ENCODE measurements around the gene CFAP299.
A peak's percentile ranks its signal among the peaks of the same experiment; 100 is the strongest.
"Not testable (repeated sequence)": the region's sequence is repeated elsewhere in the genome, so short reads cannot be mapped to it uniquely, and the experiment has no call there.

The CFAP299 gene

DNA sequence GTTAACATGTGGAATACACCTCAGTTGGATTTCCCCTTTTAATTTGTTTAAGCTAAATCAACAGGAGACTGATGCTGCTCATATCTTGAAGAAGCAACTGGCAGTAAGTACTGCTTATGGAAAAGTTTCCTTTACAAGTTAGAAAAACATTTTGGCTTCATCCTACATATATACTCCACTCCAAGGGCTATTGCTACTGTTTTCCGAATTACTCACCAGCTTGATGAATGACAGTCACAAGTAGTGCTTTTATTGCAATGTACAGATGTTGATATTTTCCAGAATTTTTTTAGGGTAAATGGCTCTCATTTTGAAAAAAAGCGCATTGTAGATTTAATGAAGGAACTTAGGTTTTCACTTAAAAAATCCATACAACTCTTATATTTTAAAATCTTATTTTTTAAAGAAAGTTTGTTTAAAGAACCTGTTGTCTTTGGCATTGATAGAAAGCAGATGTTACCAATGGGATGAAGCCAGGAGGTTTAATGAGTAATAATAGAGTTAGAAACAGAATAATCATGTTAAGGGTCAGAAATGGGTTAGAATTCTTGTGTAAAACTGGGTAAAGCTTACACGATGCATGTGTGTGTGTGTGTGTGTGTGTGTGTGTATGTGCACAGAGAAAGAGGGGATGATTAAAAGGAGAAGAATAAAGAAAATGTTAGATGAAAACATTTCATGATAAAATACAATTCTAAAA, 272.9 kb downstream of the CFAP299 start:
- Mint-ChIP-seq H3K4me1 (peaks cover 25% of the 10 kb centered on the region), H3K27ac (no peak overlapping the region), H3K9me3 (peaks cover 4% of the 10 kb centered on the region), H3K4me3 (no peak overlapping the region), H3K27me3 (no peaks in the 10 kb centered on the region), H3K36me3 (no peaks in the 10 kb centered on the region)
- ATAC-seq, result no peak

DNA sequence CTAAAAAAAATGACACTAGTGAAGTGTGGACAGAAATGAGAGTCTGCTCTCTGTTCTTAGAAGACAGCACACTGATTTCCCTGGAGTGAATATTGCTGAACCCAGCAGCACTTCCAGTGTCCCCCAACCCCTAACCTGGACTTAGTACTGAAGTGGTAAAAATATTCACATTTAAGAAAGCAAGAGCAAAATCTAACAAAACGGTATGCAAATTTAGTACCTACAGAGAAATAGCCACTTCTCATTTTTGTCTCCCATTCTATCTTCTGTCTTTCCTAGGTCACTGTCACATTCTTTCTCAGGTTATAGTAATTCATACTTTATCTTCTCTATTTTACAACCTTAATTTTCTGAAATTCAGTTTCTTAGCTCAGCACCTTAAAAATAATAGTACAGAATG, 274.7 kb downstream of the CFAP299 start:
- Mint-ChIP-seq H3K4me1 (peaks cover 25% of the 10 kb centered on the region), H3K36me3 (no peaks in the 10 kb centered on the region)
- no peak for ATAC-seq

DNA sequence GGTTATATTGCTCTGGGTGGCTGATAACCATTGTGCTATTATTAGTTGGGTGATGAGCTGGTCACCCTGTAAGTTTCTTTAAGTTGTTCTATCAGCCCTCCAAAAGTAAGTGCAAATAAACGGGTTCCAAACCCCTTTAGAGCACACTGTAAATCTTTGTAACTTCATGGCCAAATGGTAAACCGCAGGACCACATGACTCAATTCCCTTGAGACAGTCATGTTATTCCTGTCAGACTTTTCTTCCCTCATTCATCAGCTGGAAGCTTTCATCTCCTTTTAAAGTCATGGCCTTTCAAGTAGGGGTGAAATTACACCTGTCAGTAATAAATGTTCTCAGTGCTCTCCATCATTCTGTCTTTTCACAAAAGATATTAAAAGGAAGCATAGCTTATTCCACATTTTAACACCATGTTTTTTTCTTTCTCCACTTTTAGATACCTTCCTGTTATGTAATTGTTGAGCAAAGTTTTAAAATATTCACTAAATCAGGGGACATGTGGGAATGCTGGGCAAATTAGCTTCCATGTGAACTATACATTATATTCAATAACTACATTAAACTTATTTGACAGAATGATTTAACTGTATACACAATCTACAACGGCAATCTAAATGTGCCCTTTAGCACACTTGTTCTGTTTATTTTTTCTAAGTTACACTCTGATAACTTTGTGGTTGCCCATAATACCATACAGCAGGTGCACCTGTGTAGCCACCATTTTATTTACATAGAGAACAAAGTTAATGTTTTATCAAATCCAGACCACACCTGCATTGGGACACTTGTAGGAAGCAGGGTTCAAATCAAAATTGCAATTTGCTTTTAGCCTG, 275.5 kb downstream of the CFAP299 start:
- Mint-ChIP-seq H3K27ac (peak overlapping the region; percentile 70), H3K36me3 (no peaks in the 10 kb centered on the region), H3K27me3 (no peaks in the 10 kb centered on the region), H3K4me1 (peaks cover 25% of the 10 kb centered on the region), H3K9me3 (peaks cover 4% of the 10 kb centered on the region), H3K4me3 (peak overlapping the region; percentile 21)
- peak; percentile 88 for ATAC-seq

More for the DNA sequence above, 274.7 kb downstream of the CFAP299 start:
- Mint-ChIP-seq H3K27me3 (no peaks in the 10 kb centered on the region), H3K27ac (peak overlapping the region; percentile 70), H3K4me3 (no peak overlapping the region), H3K9me3 (peaks cover 4% of the 10 kb centered on the region)

DNA sequence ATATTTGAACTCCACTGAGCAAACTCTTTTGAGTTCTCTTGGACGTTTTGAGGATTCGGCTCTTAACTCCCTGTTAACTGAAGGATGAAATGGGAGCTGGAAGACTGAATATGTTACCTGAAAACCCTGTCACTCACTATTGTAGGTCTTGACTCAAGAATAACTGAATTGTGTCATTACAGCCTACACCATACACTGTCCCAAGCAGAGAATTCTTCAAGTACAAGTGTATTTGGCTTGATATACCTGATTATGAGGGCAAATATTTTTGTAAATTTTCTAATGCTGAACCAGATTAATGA, 276.1 kb downstream of the CFAP299 start:
- no peaks in the 10 kb centered on the region for H3K36me3 Mint-ChIP-seq
- H3K4me3 Mint-ChIP-seq, result no peak overlapping the region
- H3K4me1 Mint-ChIP-seq, result peaks cover 25% of the 10 kb centered on the region
- H3K9me3 Mint-ChIP-seq, result peaks cover 4% of the 10 kb centered on the region
- ATAC-seq, result no peak
- H3K27ac Mint-ChIP-seq, result peak overlapping the region; percentile 70
- no peaks in the 10 kb centered on the region for H3K27me3 Mint-ChIP-seq

DNA sequence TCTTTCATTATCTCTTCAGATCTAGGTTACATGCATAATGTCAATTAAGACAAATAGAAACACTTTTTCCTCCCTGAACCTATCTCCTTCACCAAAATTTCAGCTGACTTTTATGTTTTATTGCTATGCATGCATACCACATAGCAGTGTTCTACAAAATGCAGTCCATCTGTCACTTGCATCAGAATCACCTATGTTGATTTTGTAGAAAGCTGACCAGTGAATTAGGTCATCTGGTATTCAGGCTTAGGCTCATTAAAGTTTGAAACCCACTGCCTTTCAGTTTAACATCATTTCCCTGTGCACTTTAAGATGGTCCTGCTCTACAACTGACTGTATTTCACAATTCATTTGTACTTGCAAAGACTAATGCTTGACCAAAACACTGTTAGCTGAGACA, 277.9 kb downstream of the CFAP299 start:
- no peaks in the 10 kb centered on the region for H3K9me3 Mint-ChIP-seq
- no peak overlapping the region for H3K27ac Mint-ChIP-seq
- no peaks in the 10 kb centered on the region for H3K27me3 Mint-ChIP-seq
- H3K36me3 Mint-ChIP-seq, result no peaks in the 10 kb centered on the region
- no peak for ATAC-seq
- peaks cover 24% of the 10 kb centered on the region for H3K4me1 Mint-ChIP-seq
- H3K4me3 Mint-ChIP-seq, result no peak overlapping the region

DNA sequence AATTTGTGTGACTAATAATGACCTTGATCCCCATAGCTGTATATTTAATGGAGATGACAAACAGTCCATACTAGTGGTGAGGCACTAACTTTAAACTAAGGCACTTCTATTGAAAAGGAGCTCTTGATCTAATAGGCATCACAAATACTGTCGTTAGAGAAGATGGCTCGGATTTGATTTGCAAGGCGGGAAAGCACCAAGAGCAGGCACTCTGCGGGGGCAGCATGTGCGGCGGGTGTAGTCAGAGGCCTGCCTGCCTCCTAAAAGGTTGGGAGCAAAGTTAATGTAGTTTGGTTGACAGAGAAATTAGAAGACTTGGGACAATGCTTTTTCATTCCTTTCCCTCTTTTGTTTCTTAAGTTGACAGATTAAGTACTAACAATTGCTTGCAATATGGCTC, 278.8 kb downstream of the CFAP299 start:
- H3K27ac Mint-ChIP-seq, result no peak overlapping the region
- H3K9me3 Mint-ChIP-seq, result no peaks in the 10 kb centered on the region
- no peak for ATAC-seq
- H3K4me1 Mint-ChIP-seq, result peaks cover 19% of the 10 kb centered on the region
- no peak overlapping the region for H3K4me3 Mint-ChIP-seq
- no peaks in the 10 kb centered on the region for H3K27me3 Mint-ChIP-seq
- H3K36me3 Mint-ChIP-seq, result no peaks in the 10 kb centered on the region

DNA sequence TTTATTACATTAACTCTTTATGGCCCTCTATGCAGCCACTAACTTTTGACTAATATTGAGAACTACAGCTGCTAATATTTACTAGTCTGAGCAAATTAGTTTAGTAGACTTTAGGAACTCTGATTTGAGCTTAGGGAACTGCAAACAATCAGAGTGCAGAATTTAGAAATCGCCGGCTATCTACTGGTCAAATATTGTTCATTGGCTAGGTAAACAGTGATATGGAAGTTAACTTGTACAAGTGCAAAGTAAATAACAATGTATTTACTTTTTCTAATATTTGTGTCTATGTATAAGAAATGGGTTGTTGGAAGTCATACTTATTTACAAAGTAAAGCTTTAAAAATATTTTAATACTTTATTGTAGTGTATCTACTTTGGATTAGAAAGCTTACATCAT, 279.6 kb downstream of the CFAP299 start:
- no peak for ATAC-seq

DNA sequence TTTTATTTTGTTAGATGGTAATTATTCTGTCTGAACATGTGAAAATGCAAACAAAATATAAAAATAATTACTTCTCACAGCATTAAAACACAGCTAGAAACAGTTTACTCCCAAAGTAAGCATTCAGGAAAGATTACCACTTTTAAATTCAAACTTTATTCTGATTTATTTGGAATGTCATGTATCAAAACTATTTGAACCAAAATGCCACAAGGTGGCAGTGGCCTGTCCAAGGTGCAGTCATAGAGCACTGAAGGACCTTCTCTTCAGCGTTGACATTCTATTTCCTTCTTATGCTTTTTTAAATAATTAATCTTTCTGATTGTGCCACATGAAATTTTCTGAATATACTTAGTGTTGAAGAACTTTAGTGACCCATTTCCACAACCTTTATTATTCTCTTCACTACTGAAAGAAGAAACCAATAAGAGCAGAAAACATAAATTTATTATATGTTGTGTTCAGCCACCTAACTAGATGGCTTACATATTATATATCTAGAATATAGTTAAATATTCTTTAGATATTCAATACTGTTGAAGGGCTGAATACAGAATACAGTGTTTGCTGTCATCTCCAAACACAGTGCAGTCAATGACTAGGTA, 283.6 kb downstream of the CFAP299 start:
- Mint-ChIP-seq H3K27me3 (no peaks in the 10 kb centered on the region), H3K9me3 (peaks cover 8% of the 10 kb centered on the region), H3K27ac (no peak overlapping the region), H3K36me3 (peaks cover 10% of the 10 kb centered on the region), H3K4me1 (no peaks in the 10 kb centered on the region), H3K4me3 (no peak overlapping the region)
- ATAC-seq, result no peak

More for the DNA sequence above, 279.6 kb downstream of the CFAP299 start:
- Mint-ChIP-seq H3K4me3 (no peak overlapping the region), H3K36me3 (no peaks in the 10 kb centered on the region), H3K4me1 (peaks cover 17% of the 10 kb centered on the region), H3K27me3 (no peaks in the 10 kb centered on the region), H3K27ac (no peak overlapping the region), H3K9me3 (no peaks in the 10 kb centered on the region)

DNA sequence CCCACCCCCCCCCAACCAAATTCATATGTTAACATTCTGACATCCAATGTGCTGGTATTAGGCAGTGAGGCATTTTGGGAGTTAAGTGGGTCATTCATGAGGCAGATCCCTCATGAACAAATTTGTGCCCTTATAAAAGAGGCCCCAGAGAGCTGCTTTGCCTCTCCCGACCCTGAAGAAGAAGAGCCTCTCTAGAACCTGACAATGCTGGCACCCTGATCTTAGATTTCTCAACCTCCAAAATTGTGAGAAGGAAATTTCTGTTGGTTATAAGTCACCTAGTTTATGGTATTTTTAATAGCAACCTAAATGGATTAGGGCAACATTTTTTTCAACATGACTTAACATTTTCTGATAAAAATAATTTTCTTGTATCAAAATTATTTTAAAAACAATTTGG, 296.3 kb downstream of the CFAP299 start:
- H3K9me3 Mint-ChIP-seq, result peaks cover 12% of the 10 kb centered on the region
- H3K4me3 Mint-ChIP-seq, result no peak overlapping the region

DNA sequence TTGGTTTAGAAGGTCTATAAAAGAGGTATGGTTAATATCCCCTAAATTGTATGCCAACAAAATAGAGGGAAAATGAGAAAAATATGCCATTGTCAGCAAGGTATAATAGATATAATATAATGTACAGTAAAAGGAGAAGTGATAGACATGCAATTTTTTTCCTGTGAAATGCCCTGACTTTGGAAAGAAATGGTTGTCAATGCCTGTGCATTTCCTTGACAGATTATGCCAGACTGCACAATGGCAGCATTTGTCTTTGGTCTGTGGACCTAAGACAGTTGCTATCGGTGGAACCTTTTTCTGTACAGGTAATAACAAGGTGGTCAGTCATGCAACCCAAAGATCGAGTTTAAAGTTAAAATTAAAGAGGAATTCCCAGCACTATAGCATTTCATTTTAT, 301.7 kb downstream of the CFAP299 start:
- H3K27ac Mint-ChIP-seq, result no peak overlapping the region
- H3K27me3 Mint-ChIP-seq, result no peaks in the 10 kb centered on the region
- no peaks in the 10 kb centered on the region for H3K36me3 Mint-ChIP-seq
- no peaks in the 10 kb centered on the region for H3K4me1 Mint-ChIP-seq
- ATAC-seq, result no peak
- H3K4me3 Mint-ChIP-seq, result no peak overlapping the region
- H3K9me3 Mint-ChIP-seq, result no peaks in the 10 kb centered on the region

More for the DNA sequence above, 296.3 kb downstream of the CFAP299 start:
- H3K27me3 Mint-ChIP-seq, result no peaks in the 10 kb centered on the region
- H3K36me3 Mint-ChIP-seq, result no peaks in the 10 kb centered on the region
- no peaks in the 10 kb centered on the region for H3K4me1 Mint-ChIP-seq
- H3K27ac Mint-ChIP-seq, result no peak overlapping the region
- ATAC-seq, result no peak

DNA sequence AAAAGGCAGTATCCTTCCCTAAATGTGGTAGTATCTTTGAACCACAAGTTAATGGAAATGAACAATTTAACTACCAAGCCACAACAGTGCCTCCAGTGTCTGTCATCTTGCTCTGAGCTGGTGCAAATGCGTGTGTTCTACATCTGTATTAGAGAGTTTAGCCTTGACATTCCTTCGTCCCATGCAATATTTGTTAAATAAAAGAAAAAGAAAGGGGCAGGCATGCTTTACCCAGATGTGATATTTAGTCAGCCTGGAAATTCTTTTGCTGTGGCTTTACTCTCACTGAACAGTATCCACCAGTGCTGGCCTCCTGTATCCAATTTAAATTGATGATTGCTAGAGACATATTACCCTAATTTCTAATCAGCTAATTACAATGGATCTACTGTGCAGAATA, 310.5 kb downstream of the CFAP299 start:
- H3K27me3 Mint-ChIP-seq, result no peaks in the 10 kb centered on the region
- no peak for ATAC-seq
- H3K36me3 Mint-ChIP-seq, result no peaks in the 10 kb centered on the region
- no peak overlapping the region for H3K27ac Mint-ChIP-seq
- H3K9me3 Mint-ChIP-seq, result no peaks in the 10 kb centered on the region
- H3K4me3 Mint-ChIP-seq, result no peak overlapping the region
- no peaks in the 10 kb centered on the region for H3K4me1 Mint-ChIP-seq

DNA sequence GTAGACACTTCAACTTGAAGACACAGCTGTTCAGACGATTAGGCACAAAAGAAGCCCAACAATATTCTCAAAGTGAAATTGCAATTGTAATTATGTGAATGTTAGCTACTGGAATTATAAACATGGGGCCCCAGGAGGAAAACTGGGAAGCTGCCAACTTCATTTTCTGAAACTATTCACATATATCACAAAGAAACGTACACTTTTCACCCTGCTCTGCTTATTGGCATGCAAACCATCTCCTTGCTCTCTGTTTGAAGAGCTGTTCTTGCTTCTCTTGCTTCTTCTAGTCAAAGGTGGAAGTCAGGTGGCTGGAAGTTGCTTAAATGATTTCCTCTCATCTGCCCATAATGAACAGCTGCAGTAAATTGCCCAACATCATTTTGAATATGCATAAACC, 320.1 kb downstream of the CFAP299 start:
- H3K27ac Mint-ChIP-seq, result no peak overlapping the region
- H3K4me3 Mint-ChIP-seq, result no peak overlapping the region
- peaks cover 4% of the 10 kb centered on the region for H3K9me3 Mint-ChIP-seq
- H3K4me1 Mint-ChIP-seq, result no peaks in the 10 kb centered on the region
- no peak for ATAC-seq
- no peaks in the 10 kb centered on the region for H3K27me3 Mint-ChIP-seq
- H3K36me3 Mint-ChIP-seq, result no peaks in the 10 kb centered on the region

DNA sequence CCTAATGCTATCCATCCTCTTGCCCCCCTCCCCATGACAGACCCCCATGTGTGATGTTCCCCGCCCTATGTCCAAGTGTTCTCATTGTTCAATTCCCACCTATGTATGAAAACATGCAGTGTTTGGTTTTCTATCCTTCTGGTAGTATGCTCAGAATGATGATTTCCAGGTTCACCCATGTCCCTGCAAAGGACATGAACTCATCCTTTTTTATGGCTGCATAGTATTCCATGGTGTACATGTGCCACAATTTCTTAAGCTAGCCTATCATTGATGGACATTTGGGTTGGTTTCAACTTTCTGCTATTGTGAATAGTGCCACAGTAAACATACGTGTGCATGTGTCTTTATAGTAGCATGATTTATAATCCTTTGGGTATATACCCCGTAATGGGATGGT, 334.6 kb downstream of the CFAP299 start:
- not testable (repeated sequence) for H3K36me3 Mint-ChIP-seq, ATAC-seq, H3K4me1 Mint-ChIP-seq, H3K4me3 Mint-ChIP-seq, H3K27ac Mint-ChIP-seq, H3K9me3 Mint-ChIP-seq
- peaks cover 14% of the 10 kb centered on the region for H3K27me3 Mint-ChIP-seq

DNA sequence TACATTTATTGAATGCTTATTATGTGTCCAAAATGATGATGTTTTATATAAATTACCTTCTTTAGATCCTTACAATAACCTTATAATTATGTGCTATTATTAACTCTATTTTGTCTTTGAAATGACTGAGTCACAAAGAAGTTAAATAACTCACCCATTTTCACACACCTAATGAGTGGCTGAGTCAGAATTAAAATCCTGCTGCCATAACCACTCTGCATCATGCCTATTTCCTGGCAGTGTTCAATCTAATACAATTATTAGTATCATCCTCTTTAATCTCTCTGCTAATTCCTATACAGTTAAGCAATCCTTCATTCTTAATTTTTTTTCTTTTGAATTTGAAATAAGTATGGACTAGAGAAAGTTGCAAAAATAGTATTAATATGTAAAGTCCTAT, 342.9 kb downstream of the CFAP299 start:
- peaks cover 3% of the 10 kb centered on the region for H3K9me3 Mint-ChIP-seq
- H3K4me1 Mint-ChIP-seq, result peaks cover 6% of the 10 kb centered on the region
- no peak for ATAC-seq
- peaks cover 58% of the 10 kb centered on the region for H3K27me3 Mint-ChIP-seq
- H3K4me3 Mint-ChIP-seq, result no peak overlapping the region
- no peak overlapping the region for H3K27ac Mint-ChIP-seq
- H3K36me3 Mint-ChIP-seq, result no peaks in the 10 kb centered on the region

DNA sequence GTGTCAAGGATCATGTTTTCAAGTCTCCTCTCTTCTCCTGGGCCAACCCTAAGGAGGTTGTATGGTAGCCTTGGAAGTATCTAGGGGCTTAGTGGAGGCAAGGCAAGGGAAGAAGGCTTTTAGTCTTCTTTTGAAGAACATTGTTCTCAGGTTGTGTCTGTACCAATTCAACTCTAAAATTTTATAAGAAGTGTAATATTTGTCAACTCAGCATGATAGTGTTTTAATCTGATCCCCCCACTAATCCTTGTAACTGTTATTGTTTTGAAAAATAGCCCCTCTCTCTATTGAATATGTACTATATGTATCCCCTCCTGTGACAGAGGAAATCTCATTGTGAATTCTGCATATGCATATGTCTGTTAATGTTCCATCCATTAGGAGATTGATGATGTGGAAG, 345.4 kb downstream of the CFAP299 start:
- ATAC-seq, result no peak
- H3K36me3 Mint-ChIP-seq, result no peaks in the 10 kb centered on the region
- H3K4me1 Mint-ChIP-seq, result peaks cover 6% of the 10 kb centered on the region
- H3K27ac Mint-ChIP-seq, result no peak overlapping the region
- H3K27me3 Mint-ChIP-seq, result peaks cover 53% of the 10 kb centered on the region
- H3K9me3 Mint-ChIP-seq, result no peaks in the 10 kb centered on the region
- H3K4me3 Mint-ChIP-seq, result no peak overlapping the region

DNA sequence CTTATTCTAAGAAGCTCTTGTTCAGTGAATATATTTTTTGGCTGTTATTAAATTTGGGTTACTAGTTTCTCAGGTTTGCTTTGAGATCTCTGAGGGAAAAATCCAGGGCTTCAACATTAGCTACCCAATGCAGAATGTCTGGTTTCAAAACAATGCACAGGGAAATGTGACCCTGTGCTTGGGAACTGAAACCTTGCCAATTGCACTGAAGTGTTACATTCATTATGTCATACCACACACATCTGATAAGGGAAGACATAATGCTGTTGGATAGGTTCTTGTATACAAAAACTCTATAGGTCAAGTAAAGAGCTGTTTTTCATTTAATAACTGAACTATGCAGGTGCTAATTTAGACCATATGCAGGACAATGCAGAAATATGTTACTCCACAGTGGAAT, 349.7 kb downstream of the CFAP299 start:
- Mint-ChIP-seq H3K36me3 (no peaks in the 10 kb centered on the region), H3K4me3 (no peak overlapping the region), H3K9me3 (no peaks in the 10 kb centered on the region), H3K4me1 (no peaks in the 10 kb centered on the region), H3K27ac (no peak overlapping the region), H3K27me3 (peaks cover 27% of the 10 kb centered on the region)
- ATAC-seq, result no peak
